IPS-11a (cell line): ENCODE results near the gene LGR4.

Source experiments
- H3K4me3 ChIP-seq: one replicate; pipeline ENCODE4 v1.5.1; 2013; ENCODE audit warnings: low read depth, low read length, control low read depth

The LGR4 gene

DNA sequence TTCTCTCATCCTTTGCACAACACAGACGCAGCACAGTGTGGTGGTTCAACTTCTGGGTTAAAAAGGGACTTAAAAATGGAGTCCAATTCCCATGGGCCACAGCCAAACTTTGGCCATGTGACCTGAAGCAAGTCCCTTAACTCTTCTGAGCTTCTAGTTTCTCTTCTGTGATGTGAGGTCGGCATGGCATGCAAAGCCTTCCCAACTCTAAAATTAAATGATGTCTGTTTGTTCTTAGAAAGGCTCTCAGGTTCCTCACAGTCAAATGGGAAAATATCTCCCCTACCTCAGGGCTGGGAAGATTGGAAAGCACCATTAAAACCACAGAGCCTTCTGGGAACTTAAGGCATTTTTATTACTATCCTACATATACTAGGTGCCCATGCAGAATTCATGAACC is 38.8 kb downstream of the LGR4 start:
- H3K4me3 ChIP-seq = no peak overlapping the region

DNA sequence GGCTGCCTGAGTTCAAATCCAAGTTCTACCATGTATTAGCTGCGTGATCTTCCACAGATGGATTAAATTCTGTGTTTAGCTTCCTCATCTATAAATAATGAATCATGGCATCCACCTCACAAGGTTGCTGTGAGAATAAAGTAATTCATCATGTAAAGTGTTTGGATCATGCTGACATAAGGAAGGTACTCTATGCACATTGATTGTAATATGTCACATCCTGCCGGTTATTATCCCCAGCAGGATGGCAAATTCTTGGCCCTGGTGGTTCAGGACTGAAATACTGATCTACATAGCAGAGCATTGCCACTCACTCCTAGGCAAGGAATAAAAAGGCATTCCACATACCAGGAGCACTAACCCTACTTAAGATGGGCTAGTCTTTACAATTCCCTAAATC is 40.8 kb downstream of the LGR4 start:
- H3K4me3 ChIP-seq = no peak overlapping the region

DNA sequence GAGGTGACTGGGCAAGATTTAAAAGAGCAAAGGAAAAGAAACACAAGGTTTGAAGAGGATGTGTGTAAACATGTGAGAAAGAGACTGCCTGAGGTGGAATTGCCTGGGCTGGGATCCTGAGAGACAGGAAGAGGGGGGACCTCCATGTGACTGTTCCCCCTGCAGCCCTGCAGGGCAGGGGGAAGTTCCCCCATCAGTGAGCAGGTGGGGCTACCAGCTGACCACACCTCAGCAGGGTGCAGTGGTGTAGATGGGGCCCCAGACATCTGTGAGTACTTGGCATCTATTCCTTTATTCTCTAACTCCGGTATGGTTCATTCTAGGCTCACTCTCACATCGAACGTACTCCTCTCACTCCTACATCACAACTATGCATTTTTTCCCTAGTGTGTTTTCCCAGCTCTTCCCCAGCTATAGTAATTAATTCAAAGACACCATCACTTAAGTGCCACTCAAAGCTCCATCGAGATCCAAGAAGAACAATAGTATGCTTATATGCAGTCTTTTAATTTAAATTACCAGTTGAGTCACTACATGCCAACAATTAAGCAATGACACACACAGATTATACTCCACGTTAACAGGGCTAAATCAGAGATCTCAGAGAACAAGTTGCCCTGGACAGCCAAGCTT is 42.7 kb downstream of the LGR4 start:
- no peak overlapping the region for H3K4me3 ChIP-seq

DNA sequence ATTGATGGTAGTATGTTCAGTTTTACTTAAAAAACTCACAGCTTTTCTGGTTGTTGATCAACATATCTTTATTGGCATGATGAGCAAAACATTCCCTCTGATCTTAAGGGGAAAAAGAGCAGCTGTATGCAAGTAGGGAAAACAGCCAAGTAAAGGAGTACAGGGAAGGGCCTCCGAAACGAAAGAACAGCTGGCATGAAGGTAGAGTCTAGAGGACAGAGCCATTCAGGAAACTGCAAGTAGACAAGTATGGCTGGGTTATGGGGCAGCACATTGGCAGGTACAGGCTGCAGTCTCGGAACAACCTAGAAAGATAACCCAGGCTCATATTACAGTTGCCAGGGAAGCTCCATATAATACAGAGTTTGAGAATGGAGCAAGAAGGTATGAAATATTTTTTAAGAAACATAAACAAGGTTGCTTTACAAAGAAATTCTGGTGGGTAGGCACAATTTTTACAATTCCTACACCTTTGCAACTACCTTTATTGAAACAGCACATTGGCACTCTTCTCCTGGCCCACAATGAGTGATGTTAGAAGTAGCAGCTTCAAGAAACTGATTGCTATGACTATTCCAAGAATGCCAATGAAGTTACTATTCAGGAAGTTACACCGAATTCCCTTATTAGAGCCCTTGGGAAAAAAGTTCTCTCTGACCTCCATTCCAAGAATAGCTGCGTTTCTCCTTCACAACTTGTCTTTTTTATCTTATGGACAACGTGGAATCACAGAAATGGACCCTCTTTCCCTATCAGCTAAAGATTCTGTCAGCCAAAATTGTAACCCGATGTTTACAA is 45.2 kb downstream of the LGR4 start:
- H3K4me3 ChIP-seq = no peak overlapping the region

DNA sequence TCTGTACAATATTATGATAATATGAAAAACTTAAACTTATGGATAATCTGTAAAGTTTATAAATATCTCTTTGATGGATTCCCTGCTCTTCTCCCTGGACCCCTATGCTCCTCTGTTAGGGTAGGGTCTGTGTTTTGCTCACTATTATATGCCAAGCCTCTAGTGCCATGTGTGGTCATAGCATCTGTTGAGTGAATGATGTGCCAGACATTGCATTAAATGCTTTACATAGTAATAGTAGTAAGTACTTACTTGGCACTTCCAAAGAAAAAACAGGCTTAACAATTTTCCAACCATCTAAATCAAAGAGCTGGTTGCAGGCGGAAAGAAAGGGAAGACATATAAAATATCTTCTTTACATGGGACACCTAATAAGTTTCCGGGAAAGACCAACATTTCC is 46.8 kb downstream of the LGR4 start:
- no peak overlapping the region for H3K4me3 ChIP-seq

DNA sequence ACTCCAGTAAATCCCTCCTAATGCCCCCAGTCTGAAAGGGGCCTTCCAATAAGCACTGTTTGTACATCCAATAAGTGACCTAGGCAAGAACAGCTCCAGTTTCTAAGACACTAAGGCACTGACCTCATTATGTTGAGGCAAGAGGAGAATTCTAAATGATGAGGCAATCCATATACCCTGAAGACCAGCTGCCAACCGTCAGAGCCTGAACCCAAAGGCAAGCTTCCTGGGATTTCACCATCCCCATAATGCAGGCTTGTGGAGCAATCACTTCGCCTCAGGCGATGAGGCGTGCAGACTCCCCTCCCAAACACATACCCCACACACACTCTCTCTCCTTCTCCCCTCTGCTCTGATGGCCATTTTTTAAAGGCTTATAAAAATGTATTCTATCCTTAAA is 49.5 kb downstream of the LGR4 start:
- no peak overlapping the region for H3K4me3 ChIP-seq

DNA sequence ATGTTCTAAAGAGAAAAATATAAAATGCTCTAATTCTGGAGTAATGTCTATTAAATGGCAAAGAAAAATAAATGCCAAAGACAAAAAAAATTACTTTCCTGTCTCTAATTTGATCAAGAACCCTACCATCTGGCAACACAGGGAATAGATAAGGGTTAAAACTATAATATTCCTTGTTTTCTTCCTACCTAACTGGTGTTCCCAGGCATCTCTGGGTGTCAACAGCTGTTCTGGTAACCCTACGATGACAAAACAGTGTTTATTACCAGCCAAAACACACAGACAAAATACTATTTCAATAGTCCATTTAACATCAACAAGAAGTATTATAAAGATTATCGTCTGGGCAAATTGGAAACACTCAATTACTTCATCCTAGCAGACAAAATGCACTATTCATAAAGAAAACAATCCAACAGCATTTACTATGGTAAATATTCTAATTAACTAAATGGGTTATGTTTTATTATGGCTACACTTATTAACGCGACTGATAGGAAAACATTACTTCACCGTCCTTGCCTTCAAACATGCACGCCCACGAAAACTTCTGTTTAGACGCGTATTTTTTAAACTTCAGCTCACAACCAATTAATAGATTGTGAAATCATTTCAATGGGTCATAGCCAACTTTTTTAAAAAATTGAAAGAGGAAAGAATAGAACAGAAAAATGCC is 50.6 kb downstream of the LGR4 start:
- H3K4me3 ChIP-seq = no peak overlapping the region

DNA sequence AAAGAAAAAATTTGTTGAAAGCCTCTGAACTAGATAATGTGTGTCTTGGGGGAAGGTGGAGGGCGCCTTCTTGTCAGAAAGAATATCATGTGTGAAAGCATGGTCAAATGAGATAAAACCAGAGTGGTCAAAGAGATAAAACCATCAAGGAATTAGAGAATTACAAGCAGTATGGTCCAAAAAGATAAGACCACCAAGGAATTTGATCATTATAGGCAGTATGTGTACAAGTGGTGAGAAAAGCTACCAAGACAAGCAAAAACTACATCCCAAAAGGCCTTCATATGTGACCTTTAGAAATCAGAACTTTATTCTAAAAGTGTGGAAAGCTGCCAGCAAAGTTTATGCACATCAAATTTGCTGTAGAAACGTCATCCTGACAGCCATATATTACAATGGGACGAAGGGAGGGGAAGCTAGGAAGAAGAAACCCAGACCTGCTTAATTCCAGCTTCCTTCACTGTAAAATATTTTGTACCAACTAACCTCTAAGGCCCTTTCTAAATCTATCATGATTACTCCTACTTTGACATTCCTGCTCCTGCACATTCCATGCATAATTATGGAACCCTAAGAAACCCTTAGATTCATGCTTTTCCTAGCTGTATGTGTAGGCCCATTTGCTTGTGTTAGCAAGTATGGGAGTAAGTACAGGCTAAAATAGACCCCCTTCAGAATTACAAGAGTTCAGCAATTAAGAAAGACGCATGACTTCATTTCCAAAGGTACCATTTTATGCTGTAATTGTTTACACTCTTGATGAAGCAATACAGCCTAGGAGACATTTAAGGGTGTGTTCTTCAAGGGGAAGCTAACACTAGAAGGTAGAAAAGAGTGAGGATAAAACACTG is 51.6 kb downstream of the LGR4 start:
- no peak overlapping the region for H3K4me3 ChIP-seq

DNA sequence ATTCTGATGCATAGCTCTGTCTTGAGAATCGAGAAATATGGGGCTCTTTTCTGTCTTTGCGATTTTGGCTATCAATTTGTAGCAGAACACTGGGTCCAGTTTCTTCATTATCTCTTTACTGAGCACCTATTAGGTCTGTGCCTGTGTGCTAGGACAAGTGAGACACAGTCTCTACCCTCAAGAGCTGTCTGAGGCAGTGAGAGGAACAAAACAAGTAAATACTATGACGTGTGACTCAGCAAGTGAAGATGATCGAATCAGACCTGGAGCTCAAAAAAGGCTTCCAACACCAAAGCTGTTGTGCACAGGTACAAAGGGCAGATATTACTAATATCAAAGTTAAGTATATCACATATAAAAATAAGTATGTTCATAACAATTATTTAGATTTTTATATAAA is 52.4 kb downstream of the LGR4 start:
- no peak overlapping the region for H3K4me3 ChIP-seq

DNA sequence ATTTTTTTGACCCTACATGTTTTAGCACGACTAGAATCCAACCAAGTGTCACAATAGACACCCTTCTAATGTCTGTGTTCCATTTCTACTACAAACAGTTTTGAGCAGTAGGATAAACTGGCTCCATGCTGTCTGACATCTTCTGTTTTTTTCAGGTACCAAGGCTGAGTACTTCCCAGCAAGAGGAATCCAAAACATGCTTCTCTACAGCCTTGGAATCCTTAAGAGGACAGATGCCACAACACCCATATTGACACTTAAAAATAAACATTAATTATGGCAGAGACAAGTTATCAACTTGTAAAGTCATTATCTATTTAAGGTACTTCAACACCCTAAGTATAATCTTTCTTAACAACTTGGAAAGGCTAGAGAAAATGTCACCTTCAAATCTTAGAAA is 54.2 kb downstream of the LGR4 start:
- H3K4me3 ChIP-seq = no peak overlapping the region

DNA sequence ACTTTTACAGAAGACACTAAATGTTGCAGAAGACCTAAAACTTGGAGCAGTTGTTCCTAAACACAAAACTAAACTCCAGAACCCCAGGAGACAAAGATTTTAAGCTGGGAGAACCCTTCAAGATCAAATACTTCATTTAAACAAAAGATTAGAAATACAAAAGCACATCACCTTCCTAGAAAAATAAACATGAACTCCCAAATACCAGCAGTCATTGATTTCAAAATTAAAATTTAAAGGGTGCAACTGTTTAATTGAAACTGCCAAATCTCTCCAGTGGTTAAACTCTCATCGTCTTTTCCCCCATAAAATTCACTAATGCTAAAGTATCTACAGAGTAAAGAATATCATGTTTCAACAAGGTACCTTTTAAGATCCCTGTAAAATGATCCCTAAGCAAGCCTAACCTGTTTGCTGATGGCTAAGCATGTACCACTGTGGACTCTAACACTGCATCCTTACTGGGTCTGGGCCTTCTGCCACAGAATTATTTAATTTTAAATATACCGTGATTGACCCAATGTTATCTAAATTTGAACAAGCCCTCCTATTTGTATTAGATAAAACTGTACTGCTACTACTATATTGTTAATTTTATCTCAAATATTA is 55.9 kb downstream of the LGR4 start:
- no peak overlapping the region for H3K4me3 ChIP-seq

DNA sequence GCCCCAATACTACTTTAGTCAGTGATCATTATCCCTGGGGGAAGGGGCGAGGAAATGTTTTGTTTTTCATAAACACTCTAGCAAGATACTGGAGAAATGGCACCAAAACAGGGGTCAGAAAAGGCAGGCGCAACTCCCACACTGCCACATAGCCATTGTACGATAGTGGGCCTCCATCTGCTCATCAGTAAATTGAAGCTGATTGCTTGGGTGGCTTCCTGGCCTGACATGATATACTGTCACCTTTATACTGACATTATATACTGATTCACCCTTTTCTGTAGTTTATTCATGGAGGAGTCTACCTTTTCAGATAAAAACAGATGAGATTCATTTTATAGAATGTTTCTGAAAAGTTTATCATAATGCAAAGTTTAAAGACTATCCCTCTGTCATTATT is 57.9 kb downstream of the LGR4 start:
- no peak overlapping the region for H3K4me3 ChIP-seq

DNA sequence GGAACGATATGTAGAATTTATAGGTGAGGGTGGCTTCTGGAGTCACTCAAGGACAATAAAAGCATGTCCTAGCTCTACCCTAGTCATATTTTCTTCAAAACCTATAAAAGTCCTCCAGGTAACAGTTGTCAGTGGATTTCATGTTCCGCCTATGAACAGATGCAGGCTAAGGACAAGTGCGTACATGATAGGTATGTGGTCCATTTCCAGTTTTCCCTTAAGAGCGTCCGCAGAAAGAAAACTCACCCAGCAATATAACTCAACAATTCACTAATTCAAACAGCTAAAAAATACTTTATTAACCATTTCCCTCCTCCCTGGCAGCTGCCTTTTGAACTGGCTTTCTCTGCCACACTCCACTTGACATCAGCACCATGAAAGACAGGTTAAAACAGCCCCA is 59.4 kb downstream of the LGR4 start:
- H3K4me3 ChIP-seq = no peak overlapping the region

DNA sequence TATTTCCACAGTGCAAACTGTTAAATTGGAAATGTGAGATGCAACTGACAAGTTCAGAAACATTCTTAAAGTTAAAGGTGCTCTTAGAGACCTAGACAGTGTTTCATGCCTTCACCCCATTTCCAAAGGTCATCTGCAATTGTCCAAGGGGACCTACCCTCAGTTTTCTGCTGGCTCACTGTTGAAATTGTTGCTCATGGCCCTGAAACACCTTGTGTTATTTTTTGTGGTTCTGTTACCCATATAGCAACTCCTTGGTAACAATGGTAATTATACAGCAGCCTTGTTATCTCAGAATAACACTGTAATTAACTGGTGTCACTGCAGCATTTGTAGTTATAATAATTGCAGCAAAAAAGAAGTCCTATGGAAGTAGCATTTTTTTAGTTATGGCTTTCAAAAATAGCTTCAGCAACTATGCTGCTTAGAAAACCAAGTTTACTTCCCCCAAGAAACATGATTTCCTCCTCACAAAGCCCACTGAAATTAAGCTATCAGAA is 60.3 kb downstream of the LGR4 start:
- H3K4me3 ChIP-seq = no peak overlapping the region

DNA sequence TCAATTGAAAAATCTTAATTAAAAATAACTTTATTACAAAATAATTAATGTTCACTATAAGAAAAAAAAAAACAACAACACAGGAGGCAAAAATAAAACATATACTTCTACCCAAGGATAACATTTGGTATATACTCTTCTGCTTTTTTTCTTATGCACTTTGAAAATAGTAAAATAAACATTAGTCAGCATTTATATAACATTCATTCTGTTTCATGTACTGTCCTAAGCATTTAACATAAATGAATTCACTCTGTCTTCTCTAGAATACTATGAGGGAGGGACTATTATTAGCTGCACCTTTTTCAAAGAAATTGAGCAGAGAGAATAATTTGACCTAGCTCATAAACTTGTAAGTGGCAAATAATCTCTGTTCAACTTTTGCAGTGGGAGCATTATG is 61.3 kb downstream of the LGR4 start:
- H3K4me3 ChIP-seq = no peak overlapping the region

DNA sequence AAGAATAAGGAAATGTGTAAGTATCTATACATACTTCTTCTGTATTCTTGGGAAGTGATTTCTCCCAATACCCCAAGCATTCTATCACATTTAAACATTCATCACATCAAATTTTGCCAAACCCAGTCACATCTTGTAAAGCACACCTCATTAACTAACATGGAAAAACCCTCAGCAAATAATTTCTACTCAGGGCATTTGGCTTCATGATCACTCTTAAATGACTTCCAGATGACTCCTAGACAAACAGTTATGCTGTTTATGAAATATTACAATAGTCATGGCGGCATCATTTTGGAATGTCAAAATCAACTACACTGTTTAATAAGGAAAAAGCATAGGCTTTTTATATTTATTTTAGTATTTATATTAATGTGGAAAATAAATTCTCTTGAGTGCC is 62.3 kb downstream of the LGR4 start:
- H3K4me3 ChIP-seq = no peak overlapping the region

DNA sequence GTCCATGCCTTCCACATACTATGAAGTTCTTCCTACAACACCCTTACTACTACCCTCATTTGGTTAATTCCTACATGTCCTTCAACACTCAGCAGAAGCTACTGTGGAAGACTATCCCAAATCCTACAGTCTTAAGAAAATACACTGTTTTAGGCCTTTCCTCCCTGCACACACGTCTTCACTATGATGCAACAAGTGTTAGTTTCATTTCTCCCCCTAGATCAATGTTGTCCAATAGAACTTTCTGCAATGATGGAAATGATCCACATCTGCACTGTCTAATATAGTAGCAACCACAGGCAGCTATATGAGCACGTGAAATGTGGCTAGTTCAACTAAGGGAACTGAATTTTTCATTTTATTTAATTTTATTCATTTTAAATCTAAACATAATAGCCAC is 62.8 kb downstream of the LGR4 start:
- no peak overlapping the region for H3K4me3 ChIP-seq

DNA sequence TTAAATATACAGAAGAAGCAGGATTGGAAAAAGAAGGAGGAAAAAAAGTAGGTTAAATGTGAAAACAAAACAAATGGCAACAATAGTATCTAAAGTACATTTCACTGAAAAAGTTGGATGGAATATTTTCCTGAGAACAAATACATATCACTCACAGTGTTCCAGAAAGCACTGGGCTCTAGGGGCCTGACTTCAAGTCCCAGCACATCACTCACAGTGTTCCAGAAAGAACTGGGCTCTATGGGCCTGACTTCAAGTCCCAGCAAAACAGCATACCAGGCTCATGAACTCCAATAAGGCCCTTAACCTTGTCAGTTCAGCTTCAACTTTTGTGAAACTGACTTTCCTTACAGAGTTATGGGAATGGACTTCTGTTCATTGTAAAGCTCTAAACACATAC is 63.5 kb downstream of the LGR4 start:
- no peak overlapping the region for H3K4me3 ChIP-seq

DNA sequence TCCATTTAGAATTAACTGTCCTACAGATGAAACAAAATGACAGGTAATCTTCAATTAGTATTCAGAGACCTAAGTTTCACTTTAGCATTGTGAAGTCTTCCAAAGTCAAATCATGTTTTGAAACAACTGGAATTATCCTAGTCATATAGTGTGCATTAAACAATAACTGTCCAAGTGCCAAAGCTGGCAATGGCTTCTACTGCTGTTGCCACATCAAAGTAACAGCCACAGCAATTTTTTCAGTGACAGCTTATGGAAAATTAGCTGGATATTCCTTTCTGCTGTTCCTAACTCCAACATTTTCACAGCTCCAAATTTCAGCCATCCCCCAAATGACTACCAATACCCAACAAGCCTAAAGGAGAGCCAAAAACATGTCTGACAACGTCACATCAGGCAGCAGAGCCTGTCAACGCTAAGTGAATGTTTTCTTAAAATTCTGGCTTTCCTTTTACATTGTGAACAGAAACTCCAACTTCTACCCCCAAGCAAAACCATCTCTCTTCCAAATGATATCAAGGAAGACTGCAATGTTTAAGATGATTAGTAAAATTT is 64.3 kb downstream of the LGR4 start:
- no peak overlapping the region for H3K4me3 ChIP-seq
